Ovary (tissue), 10 donors: ENCODE measurements around the gene WHRN. TPM values are rescaled to one million over a fixed set of nuclear protein-coding genes. Genes with fewer than 3 reads are reported as not detected.
A peak's percentile ranks its signal among the peaks of the same experiment; 100 is the strongest.

Experiments
- DNase-seq, 5 donors: peaks; one replicate each; pipeline ENCODE4 v3.0.0-alpha.2; 2019 to 2020
- H3K27ac ChIP-seq, 2 donors: fragments of 200-600 bp; one replicate each; pipeline versions ENCODE4 v1.5.1 to v1.8.0; 2019 to 2022
- H3K27me3 ChIP-seq: fragments of 200-600 bp; one replicate; pipeline ENCODE4 v1.8.0; 2022
- H3K36me3 ChIP-seq: fragments of 200-600 bp; sonication (generic); one replicate; pipeline ENCODE4 v1.5.1; 2019
- H3K4me1 ChIP-seq: one replicate; pipeline ENCODE4 v1.8.1; 2013; ENCODE audit warnings: mild to moderate bottlenecking, moderate library complexity; ENCODE audit not compliant: insufficient read depth
- H3K4me3 ChIP-seq: fragments of 200-600 bp; sonication (generic); one replicate; pipeline ENCODE4 v1.5.1; 2017
- H3K9me3 ChIP-seq, 2 donors: fragments of 200-600 bp in 1 of 2; sonication (generic) in 1 of 2; one replicate each; pipeline versions ENCODE4 v1.5.1 to v1.8.1; 2013 to 2019; ENCODE audit warnings: mild to moderate bottlenecking in 1 of 2, moderate library complexity in 1 of 2
- EP300 ChIP-seq: sonication (generic); formaldehyde crosslinking; IDR thresholded peaks from one replicate; pipeline ENCODE4 v1.6.1; 2017; ENCODE audit warnings: antibody characterized with exemption
- POLR2A ChIP-seq: fragments of 450-650 bp; IDR thresholded peaks from one replicate; pipeline ENCODE4 v1.6.1; 2017; ENCODE audit warnings: antibody characterized with exemption, mild to moderate bottlenecking, moderate library complexity
- WGBS, 3 donors: extraction: QIAGEN DNeasy Blood & Tissue Kit in 1 of 3; methylation state at CpG; one replicate each; pipeline versions ENCODE4 v1.1.5 to v1.1.7; 2013 to 2017; 5-methylcytosine and 5-hydroxymethylcytosine counted together
- intact Hi-C, 4 donors: fragments of 100-400 bp; cut with DNase I; formaldehyde crosslinking; loops; one replicate each; pipeline versions ENCODE4 v1.11.0 to v1.15.1; 2022 to 2023
- long read RNA-seq, 3 donors: library from polyadenylated mRNA in 2 of 3; unstranded in 2 of 3; transcript quantifications; one replicate each; pipeline ENCODE4 v2.0.0 and lab custom pipeline, GENCODE V29; 2021 to 2026
- polyA plus RNA-seq, 2 donors: library from polyadenylated mRNA; stranded (reverse); fragments of 200-250 nt in 1 of 2; fragments of 350-450 nt in 1 of 2; fragmentation: Illumina TruSeq in 1 of 2; extraction: RNeasy Lipid Tissue Mini Kit (QIAGEN cat#74804) in 1 of 2; gene quantifications; one replicate each; pipeline ENCODE4 v1.2.3, GENCODE V29; 2013 to 2014
- total RNA-seq, 7 donors: library from RNA; depleted of rRNA in 2 of 7; stranded (reverse); fragments of >200 nt in 2 of 7; fragmentation: NEBNext Ultra II Directional in 3 of 7; extraction: Animal tissue kit (Norgen Biotek cat#: 25700) in 3 of 7; gene quantifications; one replicate each; pipeline versions ENCODE4 v1.1.0 to v1.2.4, GENCODE V29; 2016 to 2023
- TF ChIP-seq, protein P1 (sequence below), 3 donors: fragments of 450-650 bp in 2 of 3; fragments of 200-600 bp in 1 of 3; IDR thresholded peaks; one replicate each; pipeline versions ENCODE4 v1.5.1 to v1.8.0; 2016 to 2022; ENCODE audit warnings: antibody characterized with exemption in 3 of 3, mild to moderate bottlenecking in 1 of 3
- donor health status: DM: no; HTN: no; CAD: no; lungs with moderate emphysema.
- donor health status: DM: no; HTN: no; CAD: no.
- donor health status: Bipolar disorder and iron deficiency.
- donor health status: DM: yes; HTN: yes; CAD: no.
- donor health status: DM: no; HTN: no; CAD: no.
- donor health status: DM: yes; HTN: yes; CAD: no.

Gene WHRN
- total RNA-seq (10 to 100 TPM; 13.4 to 28.5 (median 25.6) TPM), polyA plus RNA-seq (10 to 100 TPM in 1 of 2 donors, 1 to 10 TPM in 1; 1.7 to 10.4 TPM)
- long read RNA-seq, donor 1, partial matches to known transcripts, result 9 of 15 reads
- long read RNA-seq, donor 1, other reads (novel, unspliced or antisense), result 6 of 15 reads
- long read RNA-seq, donor 2, partial matches to known transcripts, result 0 of 1 reads
- long read RNA-seq, donor 2, other reads (novel, unspliced or antisense), result 0 of 1 reads
- long read RNA-seq, donor 3, partial matches to known transcripts, result 5 of 17 reads
- long read RNA-seq, donor 3, other reads (novel, unspliced or antisense), result 8 of 17 reads

GRCh38 chr9:114505187-114506081 lies at the start of gene WHRN:
Gene WHRN (minus strand): TSS chr9:114505473. CDS start chr9:114504801, 672 bp downstream.
- peak within 1 kb of the TSS; percentile 80 for H3K4me3 ChIP-seq
- no peaks in the 10 kb centered on the region for H3K9me3 ChIP-seq
- no peaks in the 10 kb centered on the region for H3K27me3 ChIP-seq
- no peaks in the 10 kb centered on the region for H3K36me3 ChIP-seq
- DNase-seq, result peak; percentile 94 to 97 (median 96)
- no peak for TF ChIP-seq EP300
- TF ChIP-seq, protein P1, sequence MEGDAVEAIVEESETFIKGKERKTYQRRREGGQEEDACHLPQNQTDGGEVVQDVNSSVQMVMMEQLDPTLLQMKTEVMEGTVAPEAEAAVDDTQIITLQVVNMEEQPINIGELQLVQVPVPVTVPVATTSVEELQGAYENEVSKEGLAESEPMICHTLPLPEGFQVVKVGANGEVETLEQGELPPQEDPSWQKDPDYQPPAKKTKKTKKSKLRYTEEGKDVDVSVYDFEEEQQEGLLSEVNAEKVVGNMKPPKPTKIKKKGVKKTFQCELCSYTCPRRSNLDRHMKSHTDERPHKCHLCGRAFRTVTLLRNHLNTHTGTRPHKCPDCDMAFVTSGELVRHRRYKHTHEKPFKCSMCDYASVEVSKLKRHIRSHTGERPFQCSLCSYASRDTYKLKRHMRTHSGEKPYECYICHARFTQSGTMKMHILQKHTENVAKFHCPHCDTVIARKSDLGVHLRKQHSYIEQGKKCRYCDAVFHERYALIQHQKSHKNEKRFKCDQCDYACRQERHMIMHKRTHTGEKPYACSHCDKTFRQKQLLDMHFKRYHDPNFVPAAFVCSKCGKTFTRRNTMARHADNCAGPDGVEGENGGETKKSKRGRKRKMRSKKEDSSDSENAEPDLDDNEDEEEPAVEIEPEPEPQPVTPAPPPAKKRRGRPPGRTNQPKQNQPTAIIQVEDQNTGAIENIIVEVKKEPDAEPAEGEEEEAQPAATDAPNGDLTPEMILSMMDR (IDR thresholded peaks at IDR 0.05), result no peak
- peak; percentile 73 for TF ChIP-seq POLR2A
- H3K27ac ChIP-seq, result peak within 1 kb of the TSS; percentile 33 to 60
- WGBS, 3 donors, result 0 to 1% (median 1%) methylated on average over 30 to 75 of the region's 75 CpGs
- intact Hi-C loops, result loop anchor here in 1 of 4 donors (10.0 kb wide), 1 partner anchor 79 kb away; the partner anchor contains the start of gene ATP6V1G1
- peaks cover 8% of the 10 kb centered on the region for H3K4me1 ChIP-seq

GRCh38 chr9:114553202-114553601 lies 47.9 kb upstream of the WHRN start:
- 89 to 94% (median 91%) methylated on average over 3 of the region's 3 CpGs for WGBS, 3 donors
- H3K27me3 ChIP-seq, result no peaks in the 10 kb centered on the region
- H3K27ac ChIP-seq, result no peak overlapping the region
- no peak for TF ChIP-seq POLR2A
- TF ChIP-seq, protein P1 (IDR thresholded peaks at IDR 0.05), result no peak
- no peak for TF ChIP-seq EP300
- no peak overlapping the region for H3K4me3 ChIP-seq
- no peaks in the 10 kb centered on the region for H3K36me3 ChIP-seq
- peaks cover 0 to 3% of the 10 kb centered on the region in 2 donors for H3K9me3 ChIP-seq
- H3K4me1 ChIP-seq, result no peaks in the 10 kb centered on the region
- intact Hi-C loops, result no loop called here
- no peak for DNase-seq

- TF ChIP-seq POLR2A, result no peak
- no peak for TF ChIP-seq EP300
- TF ChIP-seq, protein P1 (IDR thresholded peaks at IDR 0.05), result no peak
- Histone ChIP-seq H3K27ac (no peak overlapping the region), H3K4me3 (no peak overlapping the region), H3K9me3 (peaks cover 0 to 7% of the 10 kb centered on the region in 2 donors), H3K36me3 (no peaks in the 10 kb centered on the region), H3K4me1 (no peaks in the 10 kb centered on the region), H3K27me3 (no peaks in the 10 kb centered on the region)
- 85 to 87% (median 86%) methylated on average over 5 of the region's 5 CpGs for WGBS, 3 donors
- DNase-seq, result no peak
- intact Hi-C loops, result no loop called here
Measured at GRCh38 chr9:114552706-114553105, 47.4 kb upstream of the WHRN start.

DNA sequence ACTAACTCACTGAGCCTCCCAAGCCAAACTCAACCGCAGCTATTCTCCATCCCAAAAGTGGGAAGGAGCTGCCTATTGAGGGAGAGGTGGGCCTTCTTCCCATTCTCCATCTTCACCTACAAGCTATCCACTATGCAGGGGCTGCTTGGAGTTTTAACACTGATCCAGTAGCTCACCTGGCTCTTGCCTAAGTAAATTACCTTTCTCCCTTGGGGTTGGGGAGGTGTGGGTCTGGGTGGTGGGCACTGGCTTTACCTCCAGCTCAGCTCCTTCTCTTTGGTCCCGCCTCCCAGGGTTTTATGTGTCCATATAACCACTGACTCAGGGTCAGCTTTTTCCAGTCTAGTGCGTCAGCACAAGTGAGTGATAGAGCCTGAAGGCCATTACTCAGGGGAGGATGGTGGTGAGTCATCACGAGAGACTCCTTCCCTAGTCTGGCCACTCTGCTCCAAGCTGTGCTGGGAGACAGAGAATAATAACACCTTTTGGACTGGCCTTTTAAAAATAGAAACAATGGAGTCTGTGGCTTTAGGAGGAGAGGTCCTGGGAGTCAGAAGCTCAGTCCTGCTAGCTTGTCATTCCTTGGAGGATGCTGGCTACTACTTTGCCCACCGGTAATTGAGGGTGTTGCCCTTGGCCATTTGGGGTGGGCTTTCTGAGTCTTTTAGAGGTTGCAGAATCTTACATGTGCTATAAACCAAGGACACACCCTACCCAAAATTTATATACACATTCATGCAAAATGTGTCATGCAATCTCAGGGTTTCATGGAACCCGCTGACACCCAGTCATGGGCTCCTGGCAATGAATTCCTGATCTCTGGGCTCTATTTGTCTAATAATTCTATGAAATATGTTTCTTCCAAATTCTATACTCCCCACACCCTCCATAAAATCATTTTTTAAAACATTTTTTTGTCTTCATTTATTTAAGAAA lies 46.7 kb upstream of the WHRN start:
- peak overlapping the region in 1 of 2 donors; percentile 3 for H3K27ac ChIP-seq
- H3K4me1 ChIP-seq, result no peaks in the 10 kb centered on the region
- peaks cover 0 to 7% of the 10 kb centered on the region in 2 donors for H3K9me3 ChIP-seq
- H3K27me3 ChIP-seq, result no peaks in the 10 kb centered on the region
- peak; percentile 54 to 88 (median 72) for DNase-seq
- no peaks in the 10 kb centered on the region for H3K36me3 ChIP-seq
- H3K4me3 ChIP-seq, result no peak overlapping the region
- TF ChIP-seq EP300 (no peak), POLR2A (no peak)
- TF ChIP-seq, protein P1 (IDR thresholded peaks at IDR 0.05), result no peak
- 46 to 57% (median 48%) methylated on average over 6 of the region's 6 CpGs for WGBS, 3 donors
- intact Hi-C loops, result no loop called here
